ENCODE results near the gene SMU1.
A peak's percentile ranks its signal among the peaks of the same experiment; 100 is the strongest.

SMU1 gene

GRCh38 chr9:33116860-33117259 lies 40.4 kb upstream of the SMU1 start:
- no peak overlapping the region for H3K4ac ChIP-seq (ENCODE audit: low read depth in 1 of 2, low read length in 2 of 2)
- DNase-seq, result no peak
- H2AK5ac ChIP-seq (ENCODE audit: low read length, severe bottlenecking), result no peak overlapping the region
- no peak overlapping the region for H3K18ac ChIP-seq (ENCODE audit: low read depth in 1 of 2, low read length in 2 of 2)
- H3K9ac ChIP-seq (ENCODE audit: low read length), result peak overlapping the region; percentile 81
- 96% methylated on average over 2 of the region's 2 CpGs for WGBS
- H3K27me3 ChIP-seq (ENCODE audit: control insufficient read depth in 1 of 2, insufficient read depth in 1 of 2, low read length in 2 of 2), result no peaks in the 10 kb centered on the region
- H3K9me3 ChIP-seq (ENCODE audit: control insufficient read depth, low read length), result no peaks in the 10 kb centered on the region
- no peaks in the 10 kb centered on the region for H3K4me1 ChIP-seq (ENCODE audit: control insufficient read depth, insufficient read depth, low read depth, low read length)
- peaks cover 29 to 53% of the 10 kb centered on the region in 2 experiments for H3K36me3 ChIP-seq (ENCODE audit: control insufficient read depth in 1 of 2, insufficient read depth in 2 of 2, low read depth in 1 of 2, low read length in 2 of 2)
- H2BK15ac ChIP-seq (ENCODE audit: low read depth, poor library complexity, severe bottlenecking), result no peak overlapping the region
- H2BK12ac ChIP-seq (ENCODE audit: low read length in 2 of 2), result no peak overlapping the region
- H4K91ac ChIP-seq (ENCODE audit: low read length), result no peak overlapping the region
- H3K27ac ChIP-seq (ENCODE audit: low read length, poor library complexity, severe bottlenecking), result no peak overlapping the region
- H2AFZ ChIP-seq (ENCODE audit: low read depth, low read length), result no peak overlapping the region
- no peak overlapping the region for H2BK5ac ChIP-seq (ENCODE audit: low read depth, low read length, poor library complexity, severe bottlenecking)
- H4K8ac ChIP-seq (ENCODE audit: low read length), result no peak overlapping the region
- no peak overlapping the region for H3K14ac ChIP-seq (ENCODE audit: low read length in 2 of 2)
- H3K4me3 ChIP-seq (ENCODE audit: insufficient read depth in 1 of 2, low read depth in 1 of 2, low read length in 2 of 2), result no peak overlapping the region
- no peak overlapping the region for H2BK120ac ChIP-seq (ENCODE audit: low read depth, low read length)
- H3K4me2 ChIP-seq (ENCODE audit: low read length, poor library complexity, severe bottlenecking), result no peak overlapping the region
- no peak overlapping the region for H3K23ac ChIP-seq (ENCODE audit: low read length in 2 of 2)
- peaks cover 24% of the 10 kb centered on the region for H3K79me1 ChIP-seq (replicated peaks; ENCODE audit: low read length, poor library complexity, severe bottlenecking)

- no peak overlapping the region for H3K4ac ChIP-seq (ENCODE audit: low read depth in 1 of 2, low read length in 2 of 2)
- WGBS, result 96% methylated on average over 3 of the region's 3 CpGs
- no peak overlapping the region for H4K8ac ChIP-seq (ENCODE audit: low read length)
- H3K27me3 ChIP-seq (ENCODE audit: control insufficient read depth in 1 of 2, insufficient read depth in 1 of 2, low read length in 2 of 2), result no peaks in the 10 kb centered on the region
- H2BK15ac ChIP-seq (ENCODE audit: low read depth, poor library complexity, severe bottlenecking), result no peak overlapping the region
- H3K23ac ChIP-seq (ENCODE audit: low read length in 2 of 2), result no peak overlapping the region
- H2AK5ac ChIP-seq (ENCODE audit: low read length, severe bottlenecking), result no peak overlapping the region
- H3K36me3 ChIP-seq (ENCODE audit: control insufficient read depth in 1 of 2, insufficient read depth in 2 of 2, low read depth in 1 of 2, low read length in 2 of 2), result peaks cover 35 to 55% of the 10 kb centered on the region in 2 experiments
- no peak overlapping the region for H3K9ac ChIP-seq (ENCODE audit: low read length)
- no peak overlapping the region for H2BK120ac ChIP-seq (ENCODE audit: low read depth, low read length)
- H3K9me3 ChIP-seq (ENCODE audit: control insufficient read depth, low read length), result no peaks in the 10 kb centered on the region
- H2AFZ ChIP-seq (ENCODE audit: low read depth, low read length), result no peak overlapping the region
- peaks cover 14% of the 10 kb centered on the region for H3K79me1 ChIP-seq (replicated peaks; ENCODE audit: low read length, poor library complexity, severe bottlenecking)
- no peak overlapping the region for H4K91ac ChIP-seq (ENCODE audit: low read length)
- H3K4me3 ChIP-seq (ENCODE audit: insufficient read depth in 1 of 2, low read depth in 1 of 2, low read length in 2 of 2), result no peak overlapping the region
- no peak overlapping the region for H3K18ac ChIP-seq (ENCODE audit: low read depth in 1 of 2, low read length in 2 of 2)
- no peak overlapping the region for H3K4me2 ChIP-seq (ENCODE audit: low read length, poor library complexity, severe bottlenecking)
- H2BK12ac ChIP-seq (ENCODE audit: low read length in 2 of 2), result no peak overlapping the region
- no peak for DNase-seq
- H2BK5ac ChIP-seq (ENCODE audit: low read depth, low read length, poor library complexity, severe bottlenecking), result no peak overlapping the region
- no peak overlapping the region for H3K27ac ChIP-seq (ENCODE audit: low read length, poor library complexity, severe bottlenecking)
- peaks cover 3% of the 10 kb centered on the region for H3K4me1 ChIP-seq (ENCODE audit: control insufficient read depth, insufficient read depth, low read depth, low read length)
- no peak overlapping the region for H3K14ac ChIP-seq (ENCODE audit: low read length in 2 of 2)
Measured at GRCh38 chr9:33114746-33115145, 38.3 kb upstream of the SMU1 start.

- no peak overlapping the region for H3K9ac ChIP-seq (ENCODE audit: low read length)
- H3K4me2 ChIP-seq (ENCODE audit: low read length, poor library complexity, severe bottlenecking), result no peak overlapping the region
- no peak overlapping the region for H2AK5ac ChIP-seq (ENCODE audit: low read length, severe bottlenecking)
- no peak overlapping the region for H3K18ac ChIP-seq (ENCODE audit: low read depth in 1 of 2, low read length in 2 of 2)
- H4K91ac ChIP-seq (ENCODE audit: low read length), result no peak overlapping the region
- H2BK120ac ChIP-seq (ENCODE audit: low read depth, low read length), result no peak overlapping the region
- WGBS, result 98% methylated on average over 11 of the region's 11 CpGs
- H2BK12ac ChIP-seq (ENCODE audit: low read length in 2 of 2), result no peak overlapping the region
- H3K4me3 ChIP-seq (ENCODE audit: insufficient read depth in 1 of 2, low read depth in 1 of 2, low read length in 2 of 2), result no peak overlapping the region
- no peak overlapping the region for H3K14ac ChIP-seq (ENCODE audit: low read length in 2 of 2)
- no peak overlapping the region for H4K8ac ChIP-seq (ENCODE audit: low read length)
- H3K27ac ChIP-seq (ENCODE audit: low read length, poor library complexity, severe bottlenecking), result no peak overlapping the region
- no peak overlapping the region for H2BK15ac ChIP-seq (ENCODE audit: low read depth, poor library complexity, severe bottlenecking)
- H3K9me3 ChIP-seq (ENCODE audit: control insufficient read depth, low read length), result no peaks in the 10 kb centered on the region
- H3K36me3 ChIP-seq (ENCODE audit: control insufficient read depth in 1 of 2, insufficient read depth in 2 of 2, low read depth in 1 of 2, low read length in 2 of 2), result peaks cover 33 to 52% of the 10 kb centered on the region in 2 experiments
- H2AFZ ChIP-seq (ENCODE audit: low read depth, low read length), result no peak overlapping the region
- H2BK5ac ChIP-seq (ENCODE audit: low read depth, low read length, poor library complexity, severe bottlenecking), result no peak overlapping the region
- H3K79me1 ChIP-seq (replicated peaks; ENCODE audit: low read length, poor library complexity, severe bottlenecking), result peaks cover 14% of the 10 kb centered on the region
- no peaks in the 10 kb centered on the region for H3K27me3 ChIP-seq (ENCODE audit: control insufficient read depth in 1 of 2, insufficient read depth in 1 of 2, low read length in 2 of 2)
- H3K4ac ChIP-seq (ENCODE audit: low read depth in 1 of 2, low read length in 2 of 2), result no peak overlapping the region
- DNase-seq, result no peak
- H3K23ac ChIP-seq (ENCODE audit: low read length in 2 of 2), result no peak overlapping the region
- peaks cover 3% of the 10 kb centered on the region for H3K4me1 ChIP-seq (ENCODE audit: control insufficient read depth, insufficient read depth, low read depth, low read length)
Measured at GRCh38 chr9:33113799-33114547, 37.5 kb upstream of the SMU1 start.

- no peak overlapping the region for H4K91ac ChIP-seq (ENCODE audit: low read length)
- H3K18ac ChIP-seq (ENCODE audit: low read depth in 1 of 2, low read length in 2 of 2), result no peak overlapping the region
- H2BK120ac ChIP-seq (ENCODE audit: low read depth, low read length), result no peak overlapping the region
- no peak overlapping the region for H2BK12ac ChIP-seq (ENCODE audit: low read length in 2 of 2)
- no peak overlapping the region for H3K14ac ChIP-seq (ENCODE audit: low read length in 2 of 2)
- no peak overlapping the region for H3K4me3 ChIP-seq (ENCODE audit: insufficient read depth in 1 of 2, low read depth in 1 of 2, low read length in 2 of 2)
- no peaks in the 10 kb centered on the region for H3K27me3 ChIP-seq (ENCODE audit: control insufficient read depth in 1 of 2, insufficient read depth in 1 of 2, low read length in 2 of 2)
- H3K79me1 ChIP-seq (replicated peaks; ENCODE audit: low read length, poor library complexity, severe bottlenecking), result peaks cover 12% of the 10 kb centered on the region
- no peak overlapping the region for H3K4me2 ChIP-seq (ENCODE audit: low read length, poor library complexity, severe bottlenecking)
- H2BK5ac ChIP-seq (ENCODE audit: low read depth, low read length, poor library complexity, severe bottlenecking), result no peak overlapping the region
- no peak for DNase-seq
- peaks cover 34 to 55% of the 10 kb centered on the region in 2 experiments for H3K36me3 ChIP-seq (ENCODE audit: control insufficient read depth in 1 of 2, insufficient read depth in 2 of 2, low read depth in 1 of 2, low read length in 2 of 2)
- no peak overlapping the region for H2AFZ ChIP-seq (ENCODE audit: low read depth, low read length)
- WGBS, result 82% methylated on average over 4 of the region's 4 CpGs
- no peak overlapping the region for H3K9ac ChIP-seq (ENCODE audit: low read length)
- H3K4me1 ChIP-seq (ENCODE audit: control insufficient read depth, insufficient read depth, low read depth, low read length), result peaks cover 9% of the 10 kb centered on the region
- H2BK15ac ChIP-seq (ENCODE audit: low read depth, poor library complexity, severe bottlenecking), result no peak overlapping the region
- no peak overlapping the region for H3K4ac ChIP-seq (ENCODE audit: low read depth in 1 of 2, low read length in 2 of 2)
- no peak overlapping the region for H3K27ac ChIP-seq (ENCODE audit: low read length, poor library complexity, severe bottlenecking)
- H4K8ac ChIP-seq (ENCODE audit: low read length), result no peak overlapping the region
- no peak overlapping the region for H3K23ac ChIP-seq (ENCODE audit: low read length in 2 of 2)
- no peaks in the 10 kb centered on the region for H3K9me3 ChIP-seq (ENCODE audit: control insufficient read depth, low read length)
- no peak overlapping the region for H2AK5ac ChIP-seq (ENCODE audit: low read length, severe bottlenecking)
Measured at GRCh38 chr9:33112094-33112493, 35.6 kb upstream of the SMU1 start.
